HS-27A (cell line): Measurements from ENCODE around the gene LIPT1.
"Not testable (repeated sequence)": the region's sequence is repeated elsewhere in the genome, so short reads cannot be mapped to it uniquely, and the experiment has no call there.

Source experiments
- DNase-seq: peaks from one replicate; pipeline ENCODE4 v3.0.0-alpha.2; 2012; ENCODE audit warnings: low read depth, missing footprints

Gene LIPT1

DNA sequence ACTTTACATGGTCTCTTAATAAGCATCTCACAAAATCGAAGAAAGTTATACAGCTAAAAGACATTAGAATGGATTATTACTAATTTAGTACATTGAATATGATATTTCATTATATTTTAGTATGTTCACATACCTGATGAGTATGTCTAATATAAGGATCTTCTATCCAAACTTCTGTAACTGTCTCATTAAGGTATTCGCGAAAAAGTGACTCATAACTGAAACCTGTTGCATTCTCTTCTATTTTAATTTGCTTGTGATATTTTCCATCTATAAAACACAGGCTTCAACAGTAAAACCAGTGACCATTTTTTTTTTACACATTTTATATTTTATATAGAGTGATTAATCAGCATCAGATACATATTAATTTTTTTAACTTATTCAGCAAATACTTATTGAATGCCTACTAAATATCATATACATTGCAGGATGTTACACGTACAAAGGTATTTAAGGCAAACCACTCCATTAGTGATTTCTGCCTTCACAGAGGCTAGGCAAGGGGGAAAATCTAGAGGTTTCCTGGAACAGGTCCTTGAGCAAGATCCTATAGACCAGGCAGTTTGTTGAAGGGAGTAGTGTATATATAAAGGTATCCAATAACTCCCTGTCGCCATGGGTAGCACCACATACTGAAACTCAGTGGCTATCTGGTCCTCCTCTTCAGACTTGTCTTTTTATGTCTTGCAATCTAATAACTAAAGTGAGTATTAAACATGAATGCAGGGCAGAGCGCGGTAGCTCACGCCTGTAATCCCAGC is 16.8 kb downstream of the LIPT1 start:
- no peak for DNase-seq

DNA sequence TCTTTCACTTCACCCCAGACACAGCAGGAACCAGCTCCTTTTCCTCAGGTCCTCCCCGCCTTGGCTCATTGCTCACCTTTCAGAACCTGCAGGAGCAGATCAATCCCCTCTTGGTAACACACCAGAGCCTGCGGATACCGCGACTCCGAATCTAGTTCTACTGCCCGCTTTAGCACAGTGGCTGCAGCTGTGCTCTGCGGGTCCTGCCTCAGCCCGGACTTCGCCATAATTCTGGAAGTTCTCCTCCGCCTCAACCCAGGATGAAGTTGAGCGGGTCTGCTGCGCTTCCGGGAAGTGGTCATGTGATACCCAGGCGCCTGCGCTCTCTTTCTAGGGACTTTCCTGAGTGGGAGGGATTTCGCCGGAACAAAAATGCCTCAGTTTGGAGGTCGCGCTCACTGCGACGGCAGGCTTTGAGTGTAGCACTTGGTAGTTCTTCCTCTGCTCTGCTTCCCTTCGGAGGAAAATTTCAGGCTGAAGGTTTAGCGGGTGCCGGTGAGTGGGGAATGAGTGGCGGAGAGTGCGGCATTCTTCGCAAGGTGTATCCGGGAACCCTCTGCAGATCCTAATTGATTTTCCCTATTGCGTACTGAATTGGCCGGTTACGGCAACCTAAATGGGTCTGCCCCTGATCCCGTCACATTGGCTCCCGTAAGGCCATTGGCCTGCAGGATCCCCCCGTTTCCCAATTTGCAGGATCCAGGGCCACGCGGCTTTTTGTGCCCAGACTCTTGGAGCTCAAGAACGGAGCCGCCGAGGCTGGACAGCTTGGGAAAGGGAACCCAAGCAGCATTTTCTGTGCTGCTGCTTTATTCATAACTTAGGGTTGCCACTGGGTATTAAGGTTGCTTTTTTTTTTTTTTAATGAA is 26.2 kb downstream of the LIPT1 start, which contains the start of the genes MITD1 and MRPL30:
TSS of gene MITD1 (minus strand) at position 304 of the 869 bp plus-strand sequence. CDS start at position 227, 77 bp downstream.
TSS of gene MRPL30 (plus strand) at position 430 of the 869 bp plus-strand sequence. CDS start 5,020 bp downstream, outside the sequence.
- DNase-seq: peak; percentile 97

DNA sequence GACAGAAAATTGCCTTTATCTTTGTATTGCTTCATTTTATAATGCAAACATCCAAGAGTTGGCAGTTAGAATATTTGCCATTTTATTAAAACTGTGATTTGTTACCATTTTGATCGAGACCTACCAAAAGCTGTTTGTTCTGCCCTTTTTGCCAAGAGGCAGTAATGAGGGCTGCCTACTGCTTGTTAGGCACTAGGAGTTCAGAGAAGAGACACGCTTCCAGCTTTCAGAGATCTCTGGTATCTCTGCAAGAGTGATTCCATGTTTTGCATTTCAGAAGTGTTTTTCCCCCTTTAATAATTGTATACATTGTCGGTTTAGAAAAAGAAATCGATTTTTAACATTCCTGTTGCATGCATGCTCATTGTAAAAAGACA is 26.8 kb downstream of the LIPT1 start:
- peak; percentile 5 for DNase-seq

DNA sequence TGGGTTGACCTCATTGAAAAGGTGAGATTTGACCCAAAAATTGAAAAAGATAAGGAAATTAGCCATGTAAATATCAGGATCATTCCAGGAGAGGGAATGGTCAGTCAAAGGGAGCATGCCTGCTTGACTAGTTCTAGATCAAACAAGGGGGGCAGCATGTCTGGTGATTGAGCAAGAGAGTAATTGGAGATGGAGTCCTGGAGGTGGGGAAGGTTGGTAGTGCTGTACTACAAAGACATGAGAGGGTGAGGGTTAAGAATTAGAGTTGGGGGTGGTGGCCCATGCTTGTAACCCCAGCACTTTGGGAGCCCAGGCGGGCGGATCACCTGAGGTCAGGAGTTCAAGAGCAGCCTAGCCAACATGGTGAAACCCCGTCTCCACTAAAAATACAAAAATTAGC is 28.3 kb downstream of the LIPT1 start:
- no peak for DNase-seq

- DNase-seq: no peak
These were observed 30.0 kb downstream of the LIPT1 start for GRCh38 chr2:99184811-99185210.

- DNase-seq: no peak
These were observed 32.2 kb downstream of the LIPT1 start for GRCh38 chr2:99187011-99187410.

DNA sequence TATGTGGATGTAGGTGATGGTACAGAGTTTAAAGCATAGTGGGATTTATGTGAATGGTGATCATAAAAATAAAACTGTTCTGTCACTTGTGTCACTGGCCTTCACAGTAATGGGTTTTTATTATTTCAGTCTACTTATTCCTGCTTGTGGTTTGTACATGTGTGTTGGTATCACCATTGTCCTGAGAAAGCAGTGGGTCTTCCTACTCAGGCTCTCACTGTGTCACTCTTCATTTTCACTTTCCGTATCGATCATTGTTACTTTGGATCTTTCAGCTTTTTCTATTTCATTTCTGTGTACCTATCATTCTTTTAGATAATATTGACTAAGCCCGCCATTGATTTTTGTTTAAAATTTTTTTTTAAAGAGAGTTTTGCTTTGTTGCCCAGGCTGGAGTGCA is 33.6 kb downstream of the LIPT1 start:
- no peak for DNase-seq

DNA sequence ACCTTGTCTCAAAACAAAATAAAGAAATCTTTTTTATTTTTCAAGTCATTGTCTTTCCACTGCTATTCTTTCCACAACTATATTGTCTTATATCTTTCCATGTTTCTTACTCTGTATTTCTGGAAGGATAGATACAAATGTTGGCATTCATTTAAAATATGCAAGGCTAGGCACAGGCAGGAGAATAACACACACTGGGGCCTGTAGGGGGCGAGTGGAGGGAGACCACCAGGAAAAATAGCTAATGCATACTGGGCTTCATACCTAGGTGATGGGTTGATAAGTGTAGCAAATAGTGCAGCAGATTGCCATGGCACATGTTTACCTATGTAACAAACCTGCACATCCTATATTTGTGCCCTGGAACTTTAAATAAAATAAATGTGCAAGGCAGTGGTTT is 35.8 kb downstream of the LIPT1 start:
- no peak for DNase-seq

GRCh38 chr2:99192364-99192763 is 37.6 kb downstream of the LIPT1 start:
- DNase-seq: not testable (repeated sequence)

DNA sequence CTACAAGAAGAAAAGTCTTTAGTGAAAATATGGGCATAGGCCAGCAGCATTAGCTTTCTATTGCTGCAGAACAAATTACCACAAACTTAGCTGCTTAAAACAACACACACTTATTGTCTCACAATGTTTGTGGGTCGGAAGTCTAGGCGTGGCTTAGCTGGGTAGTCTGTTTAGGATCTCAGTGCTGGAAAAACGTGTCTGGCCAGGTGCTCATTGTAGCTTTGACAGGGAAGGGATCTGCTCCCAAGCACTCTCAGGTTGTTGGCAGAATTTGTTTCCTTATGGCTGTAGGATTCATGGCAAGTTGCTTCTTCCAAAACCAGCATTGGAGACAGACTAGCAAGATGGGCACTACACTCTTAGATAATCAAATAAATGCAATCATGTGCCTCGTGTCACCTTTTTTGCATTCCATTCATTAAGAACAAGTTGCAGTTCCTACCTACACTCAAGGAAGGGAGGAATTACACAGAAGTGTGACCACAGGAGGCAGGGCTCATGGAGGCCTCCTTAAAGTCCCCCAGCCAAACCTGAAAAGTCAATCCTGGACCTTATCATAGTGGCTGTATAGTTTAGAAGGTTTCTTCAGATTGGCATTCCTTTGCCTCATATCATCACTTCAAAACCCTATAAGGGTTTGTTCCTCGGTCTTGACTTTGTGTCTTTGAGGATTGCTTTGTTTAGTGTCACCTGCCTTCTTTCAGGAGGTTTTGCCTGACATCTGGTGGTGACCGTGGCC is 43.5 kb downstream of the LIPT1 start:
- DNase-seq: no peak

- DNase-seq: no peak
These were observed 45.5 kb downstream of the LIPT1 start for GRCh38 chr2:99200076-99200800.

GRCh38 chr2:99201959-99202678 is 47.4 kb downstream of the LIPT1 start:
- DNase-seq: no peak

DNA sequence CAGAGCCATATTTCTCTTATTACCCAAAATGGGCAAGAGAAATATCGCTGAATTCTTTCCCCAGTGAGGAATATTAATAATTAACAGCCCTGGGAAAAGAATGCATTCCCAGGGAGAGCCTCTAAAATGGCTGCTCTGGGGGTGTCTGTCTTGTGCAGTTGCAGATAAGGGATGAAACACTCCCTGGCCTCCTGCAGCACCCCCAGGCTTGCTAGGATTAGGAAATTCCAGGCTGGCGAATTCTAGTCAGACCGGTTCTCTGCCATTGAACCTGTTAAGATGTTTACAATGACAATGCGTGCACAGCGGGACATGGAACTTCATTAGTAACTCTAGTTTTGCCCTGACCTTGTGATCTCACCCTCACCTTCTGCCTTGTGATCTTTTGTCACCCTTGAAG is 50.7 kb downstream of the LIPT1 start:
- no peak for DNase-seq
